ENCODE measurements around the gene TMEFF2.
A peak's percentile ranks its signal among the peaks of the same experiment; 100 is the strongest.

TMEFF2 gene

GRCh38 chr2:192011196-192011595, 183.5 kb downstream of the TMEFF2 start:
- no peak for DNase-seq
- Mint-ChIP-seq H3K27ac (no peak overlapping the region), H3K4me1 (no peaks in the 10 kb centered on the region), H3K27me3 (ENCODE audit: low read depth, poor library complexity) (peaks cover 3% of the 10 kb centered on the region), H3K36me3 (ENCODE audit: low read depth) (no peaks in the 10 kb centered on the region), H3K9me3 (no peaks in the 10 kb centered on the region), H3K4me3 (no peak overlapping the region)
- TF ChIP-seq CTCF (IDR thresholded peaks at IDR 0.05) = no peak

GRCh38 chr2:192010073-192010472, 184.7 kb downstream of the TMEFF2 start:
- TF ChIP-seq CTCF (IDR thresholded peaks at IDR 0.05) = no peak
- H3K27ac Mint-ChIP-seq = no peak overlapping the region
- H3K9me3 Mint-ChIP-seq = no peaks in the 10 kb centered on the region
- no peak overlapping the region for H3K4me3 Mint-ChIP-seq
- H3K27me3 Mint-ChIP-seq (ENCODE audit: low read depth, poor library complexity) = peaks cover 3% of the 10 kb centered on the region
- H3K36me3 Mint-ChIP-seq (ENCODE audit: low read depth) = no peaks in the 10 kb centered on the region
- DNase-seq = no peak
- no peaks in the 10 kb centered on the region for H3K4me1 Mint-ChIP-seq

- peak overlapping the region; percentile 24 for H3K27ac Mint-ChIP-seq
Observed at GRCh38 chr2:192007581-192008228, 187.0 kb downstream of the TMEFF2 start.

GRCh38 chr2:192005211-192005610, 189.5 kb downstream of the TMEFF2 start:
- DNase-seq = no peak
- Mint-ChIP-seq H3K36me3 (ENCODE audit: low read depth) (no peaks in the 10 kb centered on the region), H3K4me1 (no peaks in the 10 kb centered on the region), H3K4me3 (no peak overlapping the region), H3K27me3 (ENCODE audit: low read depth, poor library complexity) (no peaks in the 10 kb centered on the region), H3K9me3 (no peaks in the 10 kb centered on the region), H3K27ac (no peak overlapping the region)
- TF ChIP-seq CTCF (IDR thresholded peaks at IDR 0.05) = no peak

More at GRCh38 chr2:192007581-192008228, 187.0 kb downstream of the TMEFF2 start:
- H3K4me1 Mint-ChIP-seq = no peaks in the 10 kb centered on the region
- H3K4me3 Mint-ChIP-seq = no peak overlapping the region
- DNase-seq = no peak
- H3K27me3 Mint-ChIP-seq (ENCODE audit: low read depth, poor library complexity) = peaks cover 3% of the 10 kb centered on the region
- TF ChIP-seq CTCF (IDR thresholded peaks at IDR 0.05) = no peak
- no peaks in the 10 kb centered on the region for H3K36me3 Mint-ChIP-seq (ENCODE audit: low read depth)
- no peaks in the 10 kb centered on the region for H3K9me3 Mint-ChIP-seq

GRCh38 chr2:192004188-192004963, 190.4 kb downstream of the TMEFF2 start:
- Mint-ChIP-seq H3K4me3 (no peak overlapping the region), H3K4me1 (peaks cover 3% of the 10 kb centered on the region), H3K27me3 (ENCODE audit: low read depth, poor library complexity) (no peaks in the 10 kb centered on the region), H3K9me3 (no peaks in the 10 kb centered on the region), H3K36me3 (ENCODE audit: low read depth) (no peaks in the 10 kb centered on the region), H3K27ac (no peak overlapping the region)
- DNase-seq = no peak
- TF ChIP-seq CTCF (IDR thresholded peaks at IDR 0.05) = no peak

Measured in nephron progenitor cell (in vitro differentiated cells).